Measurements from ENCODE around the gene PODXL2.

GRCh38 chr3:127629467-127630403 is 750 bp downstream of the PODXL2 start:
- TF ChIP-seq POLR2AphosphoS5 (IDR thresholded peaks at IDR 0.05; ENCODE audit: low read depth, low read length): no peak
- no peak for TF ChIP-seq POLR2A (IDR thresholded peaks at IDR 0.05; ENCODE audit: low read depth, low read length)
- TF ChIP-seq SPI1 (IDR thresholded peaks at IDR 0.05; ENCODE audit: low read depth, low read length): peak; percentile 91
